ENCODE data around the gene SMURF1. TPM values are rescaled to one million over a fixed set of nuclear protein-coding genes. Genes with fewer than 3 reads are reported as not detected.

SMURF1 gene
- total RNA-seq, 1 donor from 2014 or later: 9.9 TPM

DNA sequence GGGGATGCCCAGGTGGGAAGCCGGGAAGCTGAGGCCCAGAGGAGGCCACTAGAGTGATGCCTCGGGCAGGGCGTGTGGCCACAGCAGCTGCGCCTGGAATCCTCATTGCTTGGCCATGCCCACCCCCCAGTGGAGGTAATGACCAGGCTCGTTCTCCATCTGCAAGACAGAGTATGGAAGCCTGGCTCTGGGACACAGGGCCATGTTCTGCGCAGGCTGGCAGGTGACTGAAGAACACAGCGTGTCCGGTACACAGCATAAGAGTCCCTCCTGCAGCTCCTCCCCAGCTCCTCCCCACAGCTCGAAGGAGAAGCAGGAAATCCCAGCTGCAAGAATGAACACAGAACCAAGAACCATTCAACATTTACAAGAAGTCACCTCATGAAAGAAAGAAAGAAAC, 64.8 kb downstream of the SMURF1 start:
- no peak overlapping the region for H3K27ac ChIP-seq (ENCODE audit: low read depth, low read length)
- H3K36me3 ChIP-seq (ENCODE audit: control insufficient read depth in 3 of 3, insufficient read depth in 3 of 3, low read length in 3 of 3): no peaks in the 10 kb centered on the region
- H3K27me3 ChIP-seq (ENCODE audit: control insufficient read depth in 3 of 3, insufficient read depth in 3 of 3, low read length in 3 of 3): no peaks in the 10 kb centered on the region
- H3K4me1 ChIP-seq (ENCODE audit: control insufficient read depth in 3 of 3, insufficient read depth in 3 of 3, low read length in 3 of 3): peaks cover 4 to 13% (median 4%) of the 10 kb centered on the region in 3 donors
- H3K4me3 ChIP-seq (ENCODE audit: low read length in 3 of 3): no peak overlapping the region
- H3K9me3 ChIP-seq (ENCODE audit: control insufficient read depth in 3 of 3, low read length in 3 of 3): no peaks in the 10 kb centered on the region
- H3K9ac ChIP-seq (ENCODE audit: low read depth in 1 of 3, low read length in 3 of 3): no peak overlapping the region

DNA sequence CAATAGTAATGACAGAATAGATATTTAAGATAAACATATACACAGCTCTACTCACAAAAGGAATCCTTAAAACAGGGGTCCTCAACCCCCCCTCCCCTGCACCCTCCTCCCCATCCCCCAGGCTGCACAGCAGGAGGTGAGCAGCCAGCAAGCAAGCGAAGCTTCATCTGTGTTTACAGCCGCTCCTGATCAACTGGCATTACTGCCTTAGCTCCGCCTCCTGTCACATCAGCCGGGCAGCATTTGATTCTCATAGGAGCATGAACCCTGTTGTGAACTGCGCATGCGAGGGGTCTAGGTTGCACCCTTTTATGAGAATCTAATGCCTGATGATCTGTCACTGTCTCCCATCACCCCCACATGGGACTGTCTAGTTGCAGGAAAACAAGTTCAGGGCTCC, 65.5 kb downstream of the SMURF1 start:
- Histone ChIP-seq H3K27ac (ENCODE audit: low read depth, low read length) (no peak overlapping the region), H3K36me3 (ENCODE audit: control insufficient read depth in 3 of 3, insufficient read depth in 3 of 3, low read length in 3 of 3) (no peaks in the 10 kb centered on the region), H3K9ac (ENCODE audit: low read depth in 1 of 3, low read length in 3 of 3) (no peak overlapping the region)

DNA sequence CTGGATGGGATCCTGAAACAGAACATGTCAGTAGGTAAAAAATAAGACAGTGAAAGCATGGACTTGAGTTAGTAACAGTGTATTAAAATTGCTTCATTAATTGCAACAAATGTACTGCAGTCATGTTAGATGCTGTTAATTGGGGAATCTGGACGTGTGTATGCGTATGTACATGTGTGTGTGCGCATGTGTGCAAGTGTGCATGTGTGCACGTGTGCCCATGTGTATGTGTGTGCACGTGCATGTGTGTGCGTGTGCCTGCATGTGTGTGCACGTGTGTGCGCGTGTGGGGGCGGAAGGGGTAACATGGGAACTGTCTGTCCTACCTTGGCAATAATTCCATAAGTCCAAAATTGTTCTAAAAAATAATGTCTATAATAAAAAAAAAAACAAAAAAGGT, 67.3 kb downstream of the SMURF1 start:
- Histone ChIP-seq H3K4me3 (ENCODE audit: low read length in 3 of 3) (no peak overlapping the region), H3K4me1 (ENCODE audit: control insufficient read depth in 3 of 3, insufficient read depth in 3 of 3, low read length in 3 of 3) (peaks cover 4 to 13% (median 4%) of the 10 kb centered on the region in 3 donors), H3K27me3 (ENCODE audit: control insufficient read depth in 3 of 3, insufficient read depth in 3 of 3, low read length in 3 of 3) (no peaks in the 10 kb centered on the region), H3K36me3 (ENCODE audit: control insufficient read depth in 3 of 3, insufficient read depth in 3 of 3, low read length in 3 of 3) (no peaks in the 10 kb centered on the region), H3K9me3 (ENCODE audit: control insufficient read depth in 3 of 3, low read length in 3 of 3) (no peaks in the 10 kb centered on the region), H3K9ac (ENCODE audit: low read depth in 1 of 3, low read length in 3 of 3) (no peak overlapping the region), H3K27ac (ENCODE audit: low read depth, low read length) (no peak overlapping the region)

More for the DNA sequence above, 65.5 kb downstream of the SMURF1 start:
- Histone ChIP-seq H3K4me1 (ENCODE audit: control insufficient read depth in 3 of 3, insufficient read depth in 3 of 3, low read length in 3 of 3) (peaks cover 4 to 13% (median 4%) of the 10 kb centered on the region in 3 donors), H3K9me3 (ENCODE audit: control insufficient read depth in 3 of 3, low read length in 3 of 3) (no peaks in the 10 kb centered on the region), H3K4me3 (ENCODE audit: low read length in 3 of 3) (no peak overlapping the region), H3K27me3 (ENCODE audit: control insufficient read depth in 3 of 3, insufficient read depth in 3 of 3, low read length in 3 of 3) (no peaks in the 10 kb centered on the region)

GRCh38 chr7:99073839-99074446, 70.0 kb downstream of the SMURF1 start:
- Histone ChIP-seq H3K27me3 (ENCODE audit: control insufficient read depth in 3 of 3, insufficient read depth in 3 of 3, low read length in 3 of 3) (no peaks in the 10 kb centered on the region), H3K4me3 (ENCODE audit: low read length in 3 of 3) (no peak overlapping the region), H3K27ac (ENCODE audit: low read depth, low read length) (no peak overlapping the region), H3K36me3 (ENCODE audit: control insufficient read depth in 3 of 3, insufficient read depth in 3 of 3, low read length in 3 of 3) (no peaks in the 10 kb centered on the region), H3K4me1 (ENCODE audit: control insufficient read depth in 3 of 3, insufficient read depth in 3 of 3, low read length in 3 of 3) (peaks cover 2 to 22% (median 8%) of the 10 kb centered on the region in 3 donors), H3K9ac (ENCODE audit: low read depth in 1 of 3, low read length in 3 of 3) (no peak overlapping the region), H3K9me3 (ENCODE audit: control insufficient read depth in 3 of 3, low read length in 3 of 3) (no peaks in the 10 kb centered on the region)

DNA sequence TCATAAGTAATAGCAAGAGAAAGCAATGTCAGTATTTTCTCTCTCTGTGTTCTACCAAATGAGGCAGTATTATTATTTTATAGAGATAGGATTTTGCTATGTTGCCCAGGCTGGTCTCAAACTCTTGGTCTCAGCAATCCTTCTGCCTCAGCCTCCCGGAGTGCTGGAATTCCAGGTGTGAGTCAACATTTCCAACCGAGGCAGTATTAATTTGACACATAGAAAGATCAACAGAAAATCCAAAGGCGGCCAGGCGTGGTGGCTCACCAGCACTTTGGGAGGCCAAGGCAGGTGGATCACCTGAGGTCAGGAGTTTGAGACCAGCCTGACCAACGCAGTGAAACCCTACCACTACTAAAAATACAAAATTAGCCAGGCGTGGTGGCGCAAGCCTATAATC, 71.8 kb downstream of the SMURF1 start:
- H3K4me1 ChIP-seq (ENCODE audit: control insufficient read depth in 3 of 3, insufficient read depth in 3 of 3, low read length in 3 of 3): peaks cover 0 to 34% (median 11%) of the 10 kb centered on the region in 3 donors

GRCh38 chr7:99070361-99070760, 73.5 kb downstream of the SMURF1 start:
- Histone ChIP-seq H3K27me3 (ENCODE audit: control insufficient read depth in 3 of 3, insufficient read depth in 3 of 3, low read length in 3 of 3) (no peaks in the 10 kb centered on the region), H3K9ac (ENCODE audit: low read depth in 1 of 3, low read length in 3 of 3) (no peak overlapping the region), H3K4me3 (ENCODE audit: low read length in 3 of 3) (no peak overlapping the region), H3K9me3 (ENCODE audit: control insufficient read depth in 3 of 3, low read length in 3 of 3) (no peaks in the 10 kb centered on the region), H3K36me3 (ENCODE audit: control insufficient read depth in 3 of 3, insufficient read depth in 3 of 3, low read length in 3 of 3) (no peaks in the 10 kb centered on the region), H3K4me1 (ENCODE audit: control insufficient read depth in 3 of 3, insufficient read depth in 3 of 3, low read length in 3 of 3) (peaks cover 0 to 28% (median 11%) of the 10 kb centered on the region in 3 donors), H3K27ac (ENCODE audit: low read depth, low read length) (no peak overlapping the region)

More for the DNA sequence above, 71.8 kb downstream of the SMURF1 start:
- no peak overlapping the region for H3K9ac ChIP-seq (ENCODE audit: low read depth in 1 of 3, low read length in 3 of 3)
- no peaks in the 10 kb centered on the region for H3K27me3 ChIP-seq (ENCODE audit: control insufficient read depth in 3 of 3, insufficient read depth in 3 of 3, low read length in 3 of 3)
- no peaks in the 10 kb centered on the region for H3K9me3 ChIP-seq (ENCODE audit: control insufficient read depth in 3 of 3, low read length in 3 of 3)
- H3K27ac ChIP-seq (ENCODE audit: low read depth, low read length): no peak overlapping the region
- no peak overlapping the region for H3K4me3 ChIP-seq (ENCODE audit: low read length in 3 of 3)
- no peaks in the 10 kb centered on the region for H3K36me3 ChIP-seq (ENCODE audit: control insufficient read depth in 3 of 3, insufficient read depth in 3 of 3, low read length in 3 of 3)

- Histone ChIP-seq H3K9ac (ENCODE audit: low read depth in 1 of 3, low read length in 3 of 3) (no peak overlapping the region), H3K4me1 (ENCODE audit: control insufficient read depth in 3 of 3, insufficient read depth in 3 of 3, low read length in 3 of 3) (no peaks in the 10 kb centered on the region), H3K27me3 (ENCODE audit: control insufficient read depth in 3 of 3, insufficient read depth in 3 of 3, low read length in 3 of 3) (no peaks in the 10 kb centered on the region), H3K9me3 (ENCODE audit: control insufficient read depth in 3 of 3, low read length in 3 of 3) (no peaks in the 10 kb centered on the region), H3K36me3 (ENCODE audit: control insufficient read depth in 3 of 3, insufficient read depth in 3 of 3, low read length in 3 of 3) (peaks cover 10 to 12% (median 11%) of the 10 kb centered on the region in 3 donors), H3K27ac (ENCODE audit: low read depth, low read length) (no peak overlapping the region), H3K4me3 (ENCODE audit: low read length in 3 of 3) (no peak overlapping the region)
Measured at GRCh38 chr7:99061001-99061776, 82.7 kb downstream of the SMURF1 start.

DNA sequence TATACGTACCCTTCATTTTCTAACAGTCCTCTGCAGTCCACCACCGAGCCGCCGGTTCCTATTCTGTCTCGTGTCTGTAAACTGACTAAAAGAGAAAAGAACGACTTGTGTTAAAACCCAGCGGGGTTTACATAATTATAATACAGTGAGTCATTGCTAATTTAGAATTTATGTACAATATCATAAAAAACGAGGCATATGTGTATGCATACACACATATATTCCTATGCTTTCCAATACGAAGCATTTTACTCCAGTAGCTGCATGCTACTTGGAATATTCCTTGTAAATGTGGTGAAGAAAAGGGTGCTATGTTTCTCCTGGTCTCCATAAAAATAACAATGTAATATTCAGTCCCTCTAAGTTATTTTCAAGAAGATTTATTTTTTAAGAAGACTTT, 89.1 kb downstream of the SMURF1 start:
- peaks cover 41 to 56% (median 43%) of the 10 kb centered on the region in 3 donors for H3K36me3 ChIP-seq (ENCODE audit: control insufficient read depth in 3 of 3, insufficient read depth in 3 of 3, low read length in 3 of 3)
- no peaks in the 10 kb centered on the region for H3K9me3 ChIP-seq (ENCODE audit: control insufficient read depth in 3 of 3, low read length in 3 of 3)
- H3K9ac ChIP-seq (ENCODE audit: low read depth in 1 of 3, low read length in 3 of 3): no peak overlapping the region
- H3K27me3 ChIP-seq (ENCODE audit: control insufficient read depth in 3 of 3, insufficient read depth in 3 of 3, low read length in 3 of 3): no peaks in the 10 kb centered on the region
- no peak overlapping the region for H3K4me3 ChIP-seq (ENCODE audit: low read length in 3 of 3)
- no peaks in the 10 kb centered on the region for H3K4me1 ChIP-seq (ENCODE audit: control insufficient read depth in 3 of 3, insufficient read depth in 3 of 3, low read length in 3 of 3)
- H3K27ac ChIP-seq (ENCODE audit: low read depth, low read length): no peak overlapping the region

GRCh38 chr7:99050971-99051370, 92.9 kb downstream of the SMURF1 start:
- no peaks in the 10 kb centered on the region for H3K4me1 ChIP-seq (ENCODE audit: control insufficient read depth in 3 of 3, insufficient read depth in 3 of 3, low read length in 3 of 3)
- H3K9me3 ChIP-seq (ENCODE audit: control insufficient read depth in 3 of 3, low read length in 3 of 3): no peaks in the 10 kb centered on the region
- peaks cover 44 to 73% (median 51%) of the 10 kb centered on the region in 3 donors for H3K36me3 ChIP-seq (ENCODE audit: control insufficient read depth in 3 of 3, insufficient read depth in 3 of 3, low read length in 3 of 3)
- H3K4me3 ChIP-seq (ENCODE audit: low read length in 3 of 3): no peak overlapping the region
- H3K27me3 ChIP-seq (ENCODE audit: control insufficient read depth in 3 of 3, insufficient read depth in 3 of 3, low read length in 3 of 3): no peaks in the 10 kb centered on the region
- no peak overlapping the region for H3K27ac ChIP-seq (ENCODE audit: low read depth, low read length)
- no peak overlapping the region for H3K9ac ChIP-seq (ENCODE audit: low read depth in 1 of 3, low read length in 3 of 3)

GRCh38 chr7:99047526-99048077, 96.3 kb downstream of the SMURF1 start:
- H3K27ac ChIP-seq (ENCODE audit: low read depth, low read length): no peak overlapping the region
- H3K4me1 ChIP-seq (ENCODE audit: control insufficient read depth in 3 of 3, insufficient read depth in 3 of 3, low read length in 3 of 3): no peaks in the 10 kb centered on the region
- no peak overlapping the region for H3K4me3 ChIP-seq (ENCODE audit: low read length in 3 of 3)
- no peaks in the 10 kb centered on the region for H3K9me3 ChIP-seq (ENCODE audit: control insufficient read depth in 3 of 3, low read length in 3 of 3)
- peaks cover 49 to 76% (median 63%) of the 10 kb centered on the region in 3 donors for H3K36me3 ChIP-seq (ENCODE audit: control insufficient read depth in 3 of 3, insufficient read depth in 3 of 3, low read length in 3 of 3)
- H3K27me3 ChIP-seq (ENCODE audit: control insufficient read depth in 3 of 3, insufficient read depth in 3 of 3, low read length in 3 of 3): no peaks in the 10 kb centered on the region
- H3K9ac ChIP-seq (ENCODE audit: low read depth in 1 of 3, low read length in 3 of 3): no peak overlapping the region
